ENCODE measurements around the gene DNAJC27. TPM values are rescaled to one million over a fixed set of nuclear protein-coding genes. Genes with fewer than 3 reads are reported as not detected.

Gene DNAJC27
- total RNA-seq, 6 donors from 2014 or later = 4.4 to 16.8 (median 7.7) TPM

DNA sequence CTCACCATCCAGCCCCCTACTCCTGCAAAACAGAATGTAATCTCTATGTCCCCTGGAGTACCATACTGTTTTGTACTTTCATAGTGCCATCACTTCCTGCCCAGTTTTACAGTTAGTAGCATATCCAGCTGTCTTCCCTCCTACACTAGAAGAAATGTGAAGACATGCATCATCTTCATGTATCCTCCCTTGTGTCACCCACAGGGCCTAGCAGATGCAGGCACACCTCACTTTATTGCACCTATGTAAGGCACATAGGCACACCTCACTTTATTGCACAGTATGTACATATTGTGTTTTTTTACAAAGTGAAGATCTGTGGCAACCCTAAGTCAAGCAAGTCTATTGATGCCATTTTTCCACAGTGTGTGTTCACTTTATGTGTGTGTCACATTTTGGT lies 12.0 kb downstream of the DNAJC27 start:
- TF ChIP-seq, protein P1, sequence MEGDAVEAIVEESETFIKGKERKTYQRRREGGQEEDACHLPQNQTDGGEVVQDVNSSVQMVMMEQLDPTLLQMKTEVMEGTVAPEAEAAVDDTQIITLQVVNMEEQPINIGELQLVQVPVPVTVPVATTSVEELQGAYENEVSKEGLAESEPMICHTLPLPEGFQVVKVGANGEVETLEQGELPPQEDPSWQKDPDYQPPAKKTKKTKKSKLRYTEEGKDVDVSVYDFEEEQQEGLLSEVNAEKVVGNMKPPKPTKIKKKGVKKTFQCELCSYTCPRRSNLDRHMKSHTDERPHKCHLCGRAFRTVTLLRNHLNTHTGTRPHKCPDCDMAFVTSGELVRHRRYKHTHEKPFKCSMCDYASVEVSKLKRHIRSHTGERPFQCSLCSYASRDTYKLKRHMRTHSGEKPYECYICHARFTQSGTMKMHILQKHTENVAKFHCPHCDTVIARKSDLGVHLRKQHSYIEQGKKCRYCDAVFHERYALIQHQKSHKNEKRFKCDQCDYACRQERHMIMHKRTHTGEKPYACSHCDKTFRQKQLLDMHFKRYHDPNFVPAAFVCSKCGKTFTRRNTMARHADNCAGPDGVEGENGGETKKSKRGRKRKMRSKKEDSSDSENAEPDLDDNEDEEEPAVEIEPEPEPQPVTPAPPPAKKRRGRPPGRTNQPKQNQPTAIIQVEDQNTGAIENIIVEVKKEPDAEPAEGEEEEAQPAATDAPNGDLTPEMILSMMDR (IDR thresholded peaks at IDR 0.05) = no peak
- TF ChIP-seq POLR2AphosphoS5 (IDR thresholded peaks at IDR 0.05) (no peak), POLR2A (IDR thresholded peaks at IDR 0.05) (no peak), EP300 (IDR thresholded peaks at IDR 0.05) (no peak)
- DNase-seq (no peak), ATAC-seq (ENCODE audit: low FRiP score in 2 of 2) (no peak)
- no peak overlapping the region for H3K27ac ChIP-seq
- H3K9me3 ChIP-seq = peaks cover 0 to 7% (median 3%) of the 10 kb centered on the region in 4 donors
- H3K36me3 ChIP-seq = peaks cover 19 to 83% (median 31%) of the 10 kb centered on the region in 4 donors
- no peaks in the 10 kb centered on the region for H3K4me1 ChIP-seq
- H3K27me3 ChIP-seq = no peaks in the 10 kb centered on the region
- H3K4me3 ChIP-seq = no peak overlapping the region

DNA sequence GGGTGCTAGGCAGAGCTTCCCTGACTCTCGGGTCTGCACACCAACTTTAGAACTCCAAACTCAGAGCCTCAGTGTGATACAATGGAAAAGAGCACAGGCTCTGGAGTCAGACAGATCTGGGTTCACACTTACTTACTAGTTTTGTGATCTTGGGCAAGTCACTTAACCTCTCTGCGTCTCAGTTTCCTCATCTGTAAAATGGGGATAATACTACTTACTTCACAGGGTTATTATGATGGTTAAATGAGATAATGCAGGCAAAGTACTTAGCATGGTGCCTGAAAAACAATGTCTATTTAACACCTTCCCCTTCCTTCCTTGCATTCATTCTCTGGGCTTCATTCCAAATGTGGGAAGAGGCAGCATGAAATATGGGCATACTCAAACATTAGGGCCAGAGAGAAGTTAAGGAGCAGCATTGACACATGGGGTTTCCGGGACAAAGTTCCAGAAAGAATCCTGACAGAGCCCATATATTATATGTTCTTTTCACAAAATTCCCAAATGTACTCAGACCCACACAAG lies 13.3 kb downstream of the DNAJC27 start:
- peaks cover 26 to 84% (median 33%) of the 10 kb centered on the region in 4 donors for H3K36me3 ChIP-seq
- TF ChIP-seq POLR2A (IDR thresholded peaks at IDR 0.05) = no peak
- TF ChIP-seq EP300 (IDR thresholded peaks at IDR 0.05) = no peak
- no peak for TF ChIP-seq POLR2AphosphoS5 (IDR thresholded peaks at IDR 0.05)
- TF ChIP-seq, protein P1 (IDR thresholded peaks at IDR 0.05) = no peak
- 85 to 90% methylated on average over 3 of the region's 3 CpGs for WGBS, 2 donors
- no peak overlapping the region for H3K27ac ChIP-seq
- H3K4me1 ChIP-seq = no peaks in the 10 kb centered on the region
- no peak for ATAC-seq (ENCODE audit: low FRiP score in 2 of 2)
- peaks cover 0 to 7% (median 3%) of the 10 kb centered on the region in 4 donors for H3K9me3 ChIP-seq
- H3K4me3 ChIP-seq = no peak overlapping the region
- no peak for DNase-seq
- H3K27me3 ChIP-seq = no peaks in the 10 kb centered on the region

DNA sequence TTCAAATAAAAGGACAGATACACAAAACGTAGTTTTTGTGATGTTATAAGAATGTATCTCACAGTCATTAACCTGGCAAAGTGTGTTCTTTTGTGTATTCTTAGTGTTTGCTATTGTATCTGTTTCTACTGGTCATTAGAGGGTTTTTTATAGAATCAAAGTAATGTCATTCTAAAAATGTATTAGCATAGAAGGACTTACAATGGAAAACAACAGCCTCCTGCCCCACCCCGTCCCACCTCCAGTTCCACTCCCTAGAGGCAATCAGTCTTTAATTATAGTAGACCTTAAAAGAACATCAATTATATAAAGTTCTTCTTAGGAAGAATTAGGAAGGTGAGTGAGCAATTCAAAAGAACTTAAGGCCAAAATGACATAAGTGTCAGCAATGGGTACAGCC lies 13.8 kb downstream of the DNAJC27 start:
- no peaks in the 10 kb centered on the region for H3K4me1 ChIP-seq
- H3K27ac ChIP-seq = no peak overlapping the region
- 87 to 94% methylated on average over 2 of the region's 2 CpGs for whole genome bisulfite sequencing, 2 donors
- ATAC-seq (ENCODE audit: low FRiP score in 2 of 2) (no peak), DNase-seq (no peak)
- TF ChIP-seq EP300 (IDR thresholded peaks at IDR 0.05) = no peak
- TF ChIP-seq, protein P1 (IDR thresholded peaks at IDR 0.05) = no peak
- no peak for TF ChIP-seq POLR2A (IDR thresholded peaks at IDR 0.05)
- TF ChIP-seq POLR2AphosphoS5 (IDR thresholded peaks at IDR 0.05) = no peak
- H3K4me3 ChIP-seq = no peak overlapping the region
- peaks cover 0 to 7% (median 3%) of the 10 kb centered on the region in 4 donors for H3K9me3 ChIP-seq
- H3K36me3 ChIP-seq = peaks cover 26 to 84% (median 30%) of the 10 kb centered on the region in 4 donors
- H3K27me3 ChIP-seq = no peaks in the 10 kb centered on the region

DNA sequence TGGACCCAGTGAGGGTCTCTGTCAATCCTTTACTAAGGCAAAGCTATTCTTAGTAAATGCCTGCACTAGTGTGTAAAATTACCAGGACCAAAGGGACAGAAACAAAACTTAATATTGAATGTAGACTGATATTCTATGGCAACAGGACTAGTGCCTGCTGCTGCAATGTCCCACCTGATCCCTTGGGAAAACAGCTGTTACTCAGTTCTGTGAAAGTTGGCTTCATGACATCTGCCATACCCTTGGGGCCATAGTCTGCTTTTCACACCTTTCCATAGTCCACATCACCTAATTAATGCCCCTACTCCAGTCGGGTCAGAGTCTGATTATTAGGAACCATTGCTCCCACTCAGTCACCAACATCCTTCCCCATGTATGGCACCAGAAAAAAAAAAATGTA lies 14.5 kb downstream of the DNAJC27 start:
- Histone ChIP-seq H3K27me3 (no peaks in the 10 kb centered on the region), H3K4me1 (no peaks in the 10 kb centered on the region), H3K27ac (no peak overlapping the region), H3K4me3 (no peak overlapping the region), H3K9me3 (peaks cover 0 to 7% (median 3%) of the 10 kb centered on the region in 4 donors), H3K36me3 (peaks cover 26 to 84% (median 29%) of the 10 kb centered on the region in 4 donors)
- ATAC-seq (ENCODE audit: low FRiP score in 2 of 2) = no peak
- WGBS, 2 donors = 94 to 96% methylated on average over 1 of the region's 1 CpG
- DNase-seq = no peak
- TF ChIP-seq POLR2A (IDR thresholded peaks at IDR 0.05) (no peak), POLR2AphosphoS5 (IDR thresholded peaks at IDR 0.05) (no peak), EP300 (IDR thresholded peaks at IDR 0.05) (no peak)
- TF ChIP-seq, protein P1 (IDR thresholded peaks at IDR 0.05) = no peak

- H3K36me3 ChIP-seq = peaks cover 26 to 84% (median 31%) of the 10 kb centered on the region in 4 donors
- H3K27me3 ChIP-seq = no peaks in the 10 kb centered on the region
- ATAC-seq (ENCODE audit: low FRiP score in 2 of 2) = no peak
- no peak overlapping the region for H3K27ac ChIP-seq
- no peak overlapping the region for H3K4me3 ChIP-seq
- TF ChIP-seq POLR2AphosphoS5 (IDR thresholded peaks at IDR 0.05) = no peak
- H3K9me3 ChIP-seq = peaks cover 0 to 7% (median 3%) of the 10 kb centered on the region in 4 donors
- no peaks in the 10 kb centered on the region for H3K4me1 ChIP-seq
- DNase-seq = no peak
Observed at GRCh38 chr2:24955921-24956320, 15.8 kb downstream of the DNAJC27 start.

Data from upper lobe of left lung (tissue), 6 donors.